Transverse colon (tissue), 4 donors: ENCODE results near the gene ZNF316.

Experiments used
- CTCF ChIP-seq, 5 experiments: fragments of 200-600 bp in 3 of 5; fragments of 450-650 bp in 2 of 5; sonication (generic) in 3 of 5; IDR thresholded peaks; 1 replicate in 2 of 5; 2 replicates in 3 of 5; pipeline ENCODE4 v1.5.1; 2016 to 2017; ENCODE audit warnings: antibody characterized with exemption in 5 of 5, inconsistent platforms in 3 of 5, mild to moderate bottlenecking in 2 of 5, moderate library complexity in 1 of 5
- POLR2A ChIP-seq: fragments of 450-650 bp; IDR thresholded peaks from one replicate; pipeline ENCODE4 v1.6.1; 2016; ENCODE audit warnings: antibody characterized with exemption, mild to moderate bottlenecking, moderate library complexity
- POLR2AphosphoS5 ChIP-seq, 3 donors: sonication (generic); formaldehyde crosslinking; IDR thresholded peaks; one replicate each; pipeline ENCODE4 v1.6.1; 2016; ENCODE audit warnings: antibody characterized with exemption in 3 of 3

DNA sequence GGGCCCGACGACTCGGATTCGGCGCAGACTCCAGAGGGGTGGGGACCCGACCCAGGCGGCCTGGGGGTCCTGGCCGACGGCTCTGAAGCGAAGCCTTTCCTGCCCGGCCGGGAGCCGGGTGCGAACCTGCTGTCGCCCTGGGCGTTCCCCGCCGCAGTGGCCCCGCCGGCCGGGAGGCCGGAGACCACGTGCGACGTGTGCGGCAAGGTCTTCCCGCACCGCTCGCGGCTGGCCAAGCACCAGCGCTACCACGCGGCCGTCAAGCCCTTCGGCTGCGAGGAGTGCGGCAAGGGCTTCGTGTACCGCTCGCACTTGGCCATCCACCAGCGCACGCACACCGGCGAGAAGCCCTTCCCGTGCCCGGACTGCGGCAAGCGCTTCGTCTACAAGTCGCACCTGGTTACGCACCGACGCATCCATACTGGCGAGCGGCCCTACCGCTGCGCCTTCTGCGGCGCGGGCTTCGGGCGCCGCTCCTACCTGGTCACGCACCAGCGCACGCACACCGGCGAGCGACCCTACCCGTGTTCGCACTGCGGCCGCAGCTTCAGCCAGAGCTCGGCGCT lies 15.4 kb downstream of the ZNF316 start:
- TF ChIP-seq POLR2AphosphoS5 (IDR thresholded peaks at IDR 0.05): no peak
- TF ChIP-seq POLR2A: no peak
- no peak for TF ChIP-seq CTCF (IDR thresholded peaks at IDR 0.05)
